Sigmoid colon (tissue), 4 donors: ENCODE results near the gene TTI1.
"Not testable (repeated sequence)": the region's sequence is repeated elsewhere in the genome, so short reads cannot be mapped to it uniquely, and the experiment has no call there.

ENCODE experiments used
- EP300 ChIP-seq, 4 donors: sonication (generic); formaldehyde crosslinking; IDR thresholded peaks; one replicate each; pipeline ENCODE4 v1.6.1; 2017; ENCODE audit warnings: antibody characterized with exemption in 4 of 4
- POLR2AphosphoS5 ChIP-seq, 4 donors: sonication (generic); formaldehyde crosslinking; IDR thresholded peaks; one replicate each; pipeline ENCODE4 v1.6.1; 2017; ENCODE audit warnings: antibody characterized with exemption in 4 of 4
- TF ChIP-seq, protein P1 (sequence below), 4 experiments: fragments of 450-650 bp in 3 of 4; fragments of 200-600 bp in 1 of 4; IDR thresholded peaks; one replicate each; pipeline ENCODE4 v1.5.1; 2016 to 2019; ENCODE audit warnings: antibody characterized with exemption in 4 of 4, mild to moderate bottlenecking in 3 of 4, moderate library complexity in 2 of 4

DNA sequence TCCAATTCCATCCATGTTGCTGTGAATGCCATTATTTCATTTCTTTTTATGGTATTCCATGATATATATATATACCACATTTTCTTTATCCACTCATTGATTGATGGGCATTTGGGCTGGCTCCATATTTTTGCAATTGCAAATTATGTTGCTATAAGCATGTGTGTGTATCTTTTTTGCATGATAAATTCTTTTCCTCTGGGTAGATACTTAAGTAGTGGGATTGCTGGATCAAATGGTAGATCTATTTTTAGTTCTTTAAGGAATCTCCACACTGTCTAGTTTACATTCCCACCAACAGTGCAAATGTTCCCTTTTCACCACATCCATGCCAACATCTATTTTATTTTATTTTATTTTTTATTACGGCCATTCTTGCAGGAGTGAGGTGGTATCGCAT lies 69.8 kb downstream of the TTI1 start:
- TF ChIP-seq, protein P1, sequence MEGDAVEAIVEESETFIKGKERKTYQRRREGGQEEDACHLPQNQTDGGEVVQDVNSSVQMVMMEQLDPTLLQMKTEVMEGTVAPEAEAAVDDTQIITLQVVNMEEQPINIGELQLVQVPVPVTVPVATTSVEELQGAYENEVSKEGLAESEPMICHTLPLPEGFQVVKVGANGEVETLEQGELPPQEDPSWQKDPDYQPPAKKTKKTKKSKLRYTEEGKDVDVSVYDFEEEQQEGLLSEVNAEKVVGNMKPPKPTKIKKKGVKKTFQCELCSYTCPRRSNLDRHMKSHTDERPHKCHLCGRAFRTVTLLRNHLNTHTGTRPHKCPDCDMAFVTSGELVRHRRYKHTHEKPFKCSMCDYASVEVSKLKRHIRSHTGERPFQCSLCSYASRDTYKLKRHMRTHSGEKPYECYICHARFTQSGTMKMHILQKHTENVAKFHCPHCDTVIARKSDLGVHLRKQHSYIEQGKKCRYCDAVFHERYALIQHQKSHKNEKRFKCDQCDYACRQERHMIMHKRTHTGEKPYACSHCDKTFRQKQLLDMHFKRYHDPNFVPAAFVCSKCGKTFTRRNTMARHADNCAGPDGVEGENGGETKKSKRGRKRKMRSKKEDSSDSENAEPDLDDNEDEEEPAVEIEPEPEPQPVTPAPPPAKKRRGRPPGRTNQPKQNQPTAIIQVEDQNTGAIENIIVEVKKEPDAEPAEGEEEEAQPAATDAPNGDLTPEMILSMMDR (IDR thresholded peaks at IDR 0.05) = not testable (repeated sequence)
- TF ChIP-seq POLR2AphosphoS5, EP300 (IDR thresholded peaks at IDR 0.05): not testable (repeated sequence)
